ENCODE measurements around the gene MC5R.

MC5R gene

GRCh38 chr18:13823707-13824395, at the start of gene MC5R:
TSS of gene MC5R (plus strand) at chr18:13824149. CDS start at chr18:13825766, 1,617 bp downstream.
- peak; percentile 24 to 52 for DNase-seq (ENCODE audit: low read depth in 2 of 2, low spot score in 1 of 2)

GRCh38 chr18:13775058-13775457, 48.9 kb upstream of the MC5R start:
- no peak for DNase-seq (ENCODE audit: low read depth in 2 of 2, low spot score in 1 of 2)

- no peak for DNase-seq (ENCODE audit: low read depth in 2 of 2, low spot score in 1 of 2)
Observed at GRCh38 chr18:13791181-13791580, 32.8 kb upstream of the MC5R start.

GRCh38 chr18:13793819-13794218, 30.1 kb upstream of the MC5R start:
- no peak for DNase-seq (ENCODE audit: low read depth in 2 of 2, low spot score in 1 of 2)

- no peak for DNase-seq (ENCODE audit: low read depth in 2 of 2, low spot score in 1 of 2)
Observed at GRCh38 chr18:13796515-13796914, 27.4 kb upstream of the MC5R start.

GRCh38 chr18:13797157-13797611, 26.8 kb upstream of the MC5R start:
- no peak for DNase-seq (ENCODE audit: low read depth in 2 of 2, low spot score in 1 of 2)

- DNase-seq (ENCODE audit: low read depth in 2 of 2, low spot score in 1 of 2): no peak
Observed at GRCh38 chr18:13799396-13799795, 24.6 kb upstream of the MC5R start.

GRCh38 chr18:13800505-13801259, 23.3 kb upstream of the MC5R start:
- peak in 1 of 2 donors; percentile 7 for DNase-seq (ENCODE audit: low read depth in 2 of 2, low spot score in 1 of 2)

GRCh38 chr18:13801260-13801601, 22.7 kb upstream of the MC5R start:
- DNase-seq (ENCODE audit: low read depth in 2 of 2, low spot score in 1 of 2): no peak

- no peak for DNase-seq (ENCODE audit: low read depth in 2 of 2, low spot score in 1 of 2)
Observed at GRCh38 chr18:13804305-13804704, 19.6 kb upstream of the MC5R start.

- DNase-seq (ENCODE audit: low read depth in 2 of 2, low spot score in 1 of 2): no peak
Observed at GRCh38 chr18:13808294-13809042, 15.5 kb upstream of the MC5R start.

GRCh38 chr18:13809043-13809430, 14.9 kb upstream of the MC5R start:
- no peak for DNase-seq (ENCODE audit: low read depth in 2 of 2, low spot score in 1 of 2)

- no peak for DNase-seq (ENCODE audit: low read depth in 2 of 2, low spot score in 1 of 2)
Observed at GRCh38 chr18:13809531-13810255, 14.3 kb upstream of the MC5R start.

GRCh38 chr18:13810950-13811485, 12.9 kb upstream of the MC5R start:
- no peak for DNase-seq (ENCODE audit: low read depth in 2 of 2, low spot score in 1 of 2)

- no peak for DNase-seq (ENCODE audit: low read depth in 2 of 2, low spot score in 1 of 2)
Observed at GRCh38 chr18:13811993-13812392, 12.0 kb upstream of the MC5R start.

GRCh38 chr18:13813271-13813849, 10.6 kb upstream of the MC5R start:
- DNase-seq (ENCODE audit: low read depth in 2 of 2, low spot score in 1 of 2): peak; percentile 4 to 23

- no peak for DNase-seq (ENCODE audit: low read depth in 2 of 2, low spot score in 1 of 2)
Observed at GRCh38 chr18:13826209-13826608, 2.3 kb downstream of the MC5R start.

GRCh38 chr18:13831864-13832508, 8.0 kb downstream of the MC5R start:
- no peak for DNase-seq (ENCODE audit: low read depth in 2 of 2, low spot score in 1 of 2)

GRCh38 chr18:13834496-13835015, 10.6 kb downstream of the MC5R start:
- DNase-seq (ENCODE audit: low read depth in 2 of 2, low spot score in 1 of 2): no peak

GRCh38 chr18:13835202-13835601, 11.3 kb downstream of the MC5R start:
- DNase-seq (ENCODE audit: low read depth in 2 of 2, low spot score in 1 of 2): no peak

Data from stimulated activated CD8-positive, alpha-beta memory T cell treated with anti-CD3 and anti-CD28 coated beads, Interleukin-4, amount 100 ng/mL, for 4 hours (primary cell).